NB4 (cell line): ENCODE results near the gene COPA.

Experiments used
- MYC ChIP-seq: IDR thresholded peaks from 2 replicates; pipeline ENCODE4 v1.6.1; 2011; ENCODE audit warnings: low read depth, low read length
- POLR2A ChIP-seq: IDR thresholded peaks from 2 replicates; pipeline ENCODE4 v1.6.1; 2011; ENCODE audit warnings: mild to moderate bottlenecking; ENCODE audit not compliant: insufficient read length; ENCODE audit errors: extremely low read depth
- TF ChIP-seq, protein P1 (sequence below): IDR thresholded peaks from 2 replicates; pipeline ENCODE4 v1.6.1; 2011; ENCODE audit warnings: low read depth, low read length

DNA sequence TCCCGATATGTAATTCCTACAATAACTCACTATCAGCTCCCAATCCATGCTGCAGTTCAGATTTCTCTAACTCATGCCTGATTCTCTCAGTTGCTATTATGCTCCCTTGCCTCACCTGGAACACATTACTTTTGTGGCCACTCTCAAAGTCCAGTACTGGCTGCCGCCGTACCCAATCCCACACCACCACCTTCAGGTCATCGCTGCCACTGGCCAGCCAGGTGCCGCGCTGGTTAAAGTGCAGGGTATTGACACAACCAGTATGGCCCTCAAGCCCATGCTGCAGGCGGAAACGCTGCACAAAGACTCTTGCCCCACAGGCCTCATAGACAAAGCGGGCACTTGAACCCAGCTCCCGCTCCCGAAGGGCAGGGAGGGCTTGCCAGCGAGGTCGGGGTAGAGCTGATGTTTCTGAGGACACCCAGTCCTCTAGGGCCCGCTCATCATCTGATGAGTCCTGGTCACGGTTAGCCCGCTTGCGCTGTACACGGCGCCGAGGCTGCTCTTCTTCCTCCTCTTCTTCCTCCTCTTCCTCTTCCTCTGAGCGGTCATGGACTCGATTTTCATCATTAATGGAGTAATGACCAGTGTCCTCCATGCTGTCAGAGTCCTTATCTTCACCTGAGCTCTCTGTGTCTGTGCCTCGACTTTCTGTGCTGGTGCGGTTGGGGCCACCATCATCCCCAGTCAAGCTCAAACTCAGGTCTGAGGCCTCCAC lies 103.3 kb downstream of the COPA start:
- no peak for TF ChIP-seq MYC
- TF ChIP-seq, protein P1, sequence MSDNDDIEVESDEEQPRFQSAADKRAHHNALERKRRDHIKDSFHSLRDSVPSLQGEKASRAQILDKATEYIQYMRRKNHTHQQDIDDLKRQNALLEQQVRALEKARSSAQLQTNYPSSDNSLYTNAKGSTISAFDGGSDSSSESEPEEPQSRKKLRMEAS: no peak
- TF ChIP-seq POLR2A: no peak
